Measurements from ENCODE around the gene CMTM4. TPM values are rescaled to one million over a fixed set of nuclear protein-coding genes. Genes with fewer than 3 reads are reported as not detected.

CMTM4 gene
- 30.1 to 32.5 TPM (median 31.5 TPM) in 3 replicates for total RNA-seq
- long read RNA-seq, full-length matches to known transcripts = 11 of 12 reads
- long read RNA-seq, partial matches to known transcripts = 0 of 12 reads
- long read RNA-seq, other reads (novel, unspliced or antisense) = 1 of 12 reads

DNA sequence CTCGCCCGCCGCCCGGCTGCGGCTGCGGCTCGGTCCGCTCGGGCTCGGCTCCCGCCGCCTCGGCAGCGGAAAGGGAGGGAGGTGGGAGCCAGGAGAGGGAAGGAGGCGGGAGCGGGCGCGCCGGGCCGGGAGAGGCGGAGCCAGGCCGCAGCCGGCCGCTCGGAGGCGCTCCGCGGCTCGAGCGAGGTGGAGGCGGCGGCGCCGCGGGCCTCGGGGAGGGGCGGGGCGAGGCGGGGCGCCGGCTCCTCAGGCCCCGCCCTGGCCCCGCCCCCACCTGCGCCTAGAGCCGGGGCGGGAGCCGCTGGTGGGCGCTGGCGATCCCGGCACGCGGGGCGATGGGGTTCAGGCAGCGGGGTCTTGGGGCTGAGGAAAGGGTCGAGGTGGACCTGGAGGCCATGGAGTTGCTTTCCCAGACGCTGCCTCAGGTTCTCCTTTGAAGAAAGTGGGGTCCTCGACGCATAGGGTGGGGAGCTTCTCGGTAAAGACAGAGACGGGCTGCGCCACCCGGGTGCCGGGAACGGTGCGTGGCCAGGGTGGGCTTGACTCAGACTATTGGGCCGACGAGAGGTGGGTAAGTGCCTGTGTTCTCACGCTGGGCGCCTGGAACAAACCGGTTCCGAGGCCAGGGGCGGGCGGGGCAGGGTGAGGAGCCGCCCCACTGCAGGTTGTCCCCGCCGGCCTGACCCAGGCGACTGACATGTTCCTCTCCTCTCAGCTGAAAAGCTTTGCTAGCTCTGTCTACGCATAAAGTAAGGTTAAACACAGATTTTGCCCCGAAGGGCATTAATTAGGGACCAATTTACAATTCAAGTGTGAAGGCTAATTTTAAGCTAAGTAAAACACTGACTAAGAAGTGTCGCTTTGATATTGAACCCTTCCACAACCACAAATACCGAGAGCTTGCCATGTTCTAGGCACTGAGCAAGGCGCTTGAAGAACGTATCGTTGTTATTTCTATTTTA is at the start of gene CMTM4:
Gene CMTM4 (minus strand): TSS at position 75 of the 962 bp plus-strand sequence. CDS start 218 bp downstream, outside the sequence.
- H3K36me3 Mint-ChIP-seq (ENCODE audit: low read depth) = no peaks in the 10 kb centered on the region
- H3K27ac Mint-ChIP-seq (ENCODE audit: unreplicated experiment) = peak within 1 kb of the TSS; percentile 71
- TF ChIP-seq, protein P1, sequence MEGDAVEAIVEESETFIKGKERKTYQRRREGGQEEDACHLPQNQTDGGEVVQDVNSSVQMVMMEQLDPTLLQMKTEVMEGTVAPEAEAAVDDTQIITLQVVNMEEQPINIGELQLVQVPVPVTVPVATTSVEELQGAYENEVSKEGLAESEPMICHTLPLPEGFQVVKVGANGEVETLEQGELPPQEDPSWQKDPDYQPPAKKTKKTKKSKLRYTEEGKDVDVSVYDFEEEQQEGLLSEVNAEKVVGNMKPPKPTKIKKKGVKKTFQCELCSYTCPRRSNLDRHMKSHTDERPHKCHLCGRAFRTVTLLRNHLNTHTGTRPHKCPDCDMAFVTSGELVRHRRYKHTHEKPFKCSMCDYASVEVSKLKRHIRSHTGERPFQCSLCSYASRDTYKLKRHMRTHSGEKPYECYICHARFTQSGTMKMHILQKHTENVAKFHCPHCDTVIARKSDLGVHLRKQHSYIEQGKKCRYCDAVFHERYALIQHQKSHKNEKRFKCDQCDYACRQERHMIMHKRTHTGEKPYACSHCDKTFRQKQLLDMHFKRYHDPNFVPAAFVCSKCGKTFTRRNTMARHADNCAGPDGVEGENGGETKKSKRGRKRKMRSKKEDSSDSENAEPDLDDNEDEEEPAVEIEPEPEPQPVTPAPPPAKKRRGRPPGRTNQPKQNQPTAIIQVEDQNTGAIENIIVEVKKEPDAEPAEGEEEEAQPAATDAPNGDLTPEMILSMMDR (IDR thresholded peaks at IDR 0.05) = peak; percentile 56
- H3K4me3 Mint-ChIP-seq (ENCODE audit: unreplicated experiment) = peak within 1 kb of the TSS; percentile 76
- H3K27me3 Mint-ChIP-seq (ENCODE audit: low read depth) = no peaks in the 10 kb centered on the region
- H3K9me3 Mint-ChIP-seq (ENCODE audit: low read depth) = no peaks in the 10 kb centered on the region
- peaks cover 17% of the 10 kb centered on the region for H3K4me1 Mint-ChIP-seq (ENCODE audit: low read depth)
- no peak for DNase-seq (ENCODE audit: low spot score)

DNA sequence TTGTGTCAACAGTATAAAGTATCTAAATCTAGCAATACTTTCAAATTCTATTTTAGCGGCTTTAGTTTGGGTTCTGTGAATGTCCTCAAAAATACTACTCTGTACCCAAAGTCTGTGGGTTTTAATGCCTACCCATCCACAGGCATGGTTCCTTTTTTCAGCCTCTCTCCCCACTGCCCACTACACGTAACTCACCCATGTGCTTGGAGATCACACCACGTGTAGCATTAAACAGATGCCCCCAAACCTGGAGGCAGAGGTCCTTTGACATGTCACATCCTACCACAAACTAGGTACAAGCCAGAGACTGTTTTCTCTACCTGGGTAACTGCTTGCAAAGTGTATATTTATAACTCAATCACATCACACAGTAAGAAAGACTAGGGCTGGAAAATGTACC is 49.5 kb upstream of the CMTM4 start:
- Mint-ChIP-seq H3K36me3 (ENCODE audit: low read depth) (peaks cover 21% of the 10 kb centered on the region), H3K9me3 (ENCODE audit: low read depth) (no peaks in the 10 kb centered on the region), H3K4me1 (ENCODE audit: low read depth) (peaks cover 52% of the 10 kb centered on the region), H3K4me3 (ENCODE audit: unreplicated experiment) (no peak overlapping the region), H3K27ac (ENCODE audit: unreplicated experiment) (peak overlapping the region; percentile 10), H3K27me3 (ENCODE audit: low read depth) (no peaks in the 10 kb centered on the region)
- no peak for DNase-seq (ENCODE audit: low spot score)
- TF ChIP-seq, protein P1 (IDR thresholded peaks at IDR 0.05) = no peak

DNA sequence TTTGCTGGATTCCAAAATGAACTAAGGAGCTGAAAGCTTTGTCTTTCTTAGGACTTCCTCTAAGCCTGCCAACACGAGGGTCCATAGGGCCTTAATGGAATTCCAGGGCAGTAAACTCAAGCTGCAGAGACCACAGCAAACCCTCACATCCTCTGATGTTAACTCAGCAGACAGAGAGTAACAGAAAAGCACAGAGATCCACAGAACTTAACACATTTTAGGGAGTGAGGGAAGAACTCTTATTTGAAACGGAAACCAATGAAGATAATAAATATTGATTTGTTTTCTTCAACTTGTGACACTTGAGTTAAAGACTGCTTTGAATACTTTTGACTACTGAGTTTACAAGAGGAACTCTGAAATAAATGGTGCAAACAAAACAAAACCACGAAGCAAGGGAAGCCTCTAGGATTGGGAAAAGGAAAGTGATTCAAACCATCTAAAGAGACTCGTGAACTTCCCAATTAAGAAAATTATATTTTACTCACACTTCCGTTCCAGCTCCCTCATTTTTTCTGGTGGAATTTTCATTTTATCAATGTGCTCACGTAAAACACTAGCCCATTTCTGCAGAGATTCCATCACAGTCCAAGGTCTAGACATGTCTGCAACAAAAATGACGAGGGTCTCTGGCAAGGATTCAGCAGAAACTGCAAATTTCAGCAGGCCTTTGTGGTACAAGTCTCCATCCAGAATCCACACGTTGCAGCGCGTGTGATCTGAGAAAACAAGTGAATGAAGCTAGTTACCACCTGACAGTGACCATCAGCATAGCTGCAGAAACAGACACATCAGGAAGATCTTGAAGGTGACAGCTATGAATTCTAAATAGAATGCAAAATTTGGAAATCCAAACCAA is 45.6 kb upstream of the CMTM4 start:
- Mint-ChIP-seq H3K27ac (ENCODE audit: unreplicated experiment) (peak overlapping the region; percentile 99), H3K4me3 (ENCODE audit: unreplicated experiment) (peak overlapping the region; percentile 52), H3K4me1 (ENCODE audit: low read depth) (peaks cover 41% of the 10 kb centered on the region), H3K36me3 (ENCODE audit: low read depth) (peaks cover 31% of the 10 kb centered on the region), H3K27me3 (ENCODE audit: low read depth) (no peaks in the 10 kb centered on the region), H3K9me3 (ENCODE audit: low read depth) (no peaks in the 10 kb centered on the region)
- DNase-seq (ENCODE audit: low spot score) = no peak
- TF ChIP-seq, protein P1 (IDR thresholded peaks at IDR 0.05) = no peak

DNA sequence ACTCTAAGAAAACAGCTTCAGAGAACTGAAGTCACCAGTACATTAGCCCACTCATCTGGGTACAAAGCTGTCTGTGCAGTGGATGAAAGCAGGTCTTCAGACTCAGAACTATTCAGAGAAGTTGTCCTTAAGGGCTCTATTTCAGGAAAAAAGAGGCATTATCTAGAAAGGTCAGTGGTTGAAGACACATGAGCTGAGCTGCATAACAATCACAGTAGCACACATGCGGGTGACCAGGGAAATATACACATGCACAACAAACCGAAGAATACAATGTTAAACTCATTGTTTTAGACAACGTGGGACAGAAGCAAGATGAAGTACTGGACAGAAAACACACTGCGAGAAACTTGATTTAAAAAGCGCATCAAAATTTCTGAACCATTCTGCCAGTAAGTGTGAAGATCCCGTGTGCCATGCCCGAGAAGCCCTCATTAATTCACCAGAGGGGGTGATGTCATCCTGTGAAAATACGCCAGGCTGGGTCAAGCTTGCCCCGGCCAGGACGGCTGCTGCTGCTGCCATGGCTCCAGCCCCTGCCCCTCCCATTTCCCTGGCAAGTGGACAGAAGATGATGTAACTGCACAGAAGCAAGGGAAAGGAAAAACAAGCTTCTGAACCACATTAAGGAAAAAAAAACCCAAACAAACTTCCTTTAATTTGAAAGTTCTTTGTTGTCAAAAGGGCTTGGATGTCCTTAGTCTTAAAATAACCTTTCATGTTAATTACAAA is 44.8 kb upstream of the CMTM4 start:
- TF ChIP-seq, protein P1 (IDR thresholded peaks at IDR 0.05) = peak; percentile 15
- Mint-ChIP-seq H3K27ac (ENCODE audit: unreplicated experiment) (peak overlapping the region; percentile 99), H3K4me1 (ENCODE audit: low read depth) (peaks cover 36% of the 10 kb centered on the region), H3K27me3 (ENCODE audit: low read depth) (no peaks in the 10 kb centered on the region), H3K36me3 (ENCODE audit: low read depth) (peaks cover 28% of the 10 kb centered on the region), H3K4me3 (ENCODE audit: unreplicated experiment) (peak overlapping the region; percentile 52), H3K9me3 (ENCODE audit: low read depth) (no peaks in the 10 kb centered on the region)
- no peak for DNase-seq (ENCODE audit: low spot score)

Measured in chondrocyte (in vitro differentiated cells).